Stimulated activated CD4-positive, alpha-beta T cell treated with anti-CD3 and anti-CD28 coated beads, Interleukin-4, amount 100 ng/mL, for 24 hours (primary cell): ENCODE results near the gene RYR2.
"Not testable (repeated sequence)": the region's sequence is repeated elsewhere in the genome, so short reads cannot be mapped to it uniquely, and the experiment has no call there.

ENCODE experiments used
- DNase-seq: peaks from one replicate; pipeline ENCODE4 v3.0.0-alpha.2; 2020

RYR2 gene

DNA sequence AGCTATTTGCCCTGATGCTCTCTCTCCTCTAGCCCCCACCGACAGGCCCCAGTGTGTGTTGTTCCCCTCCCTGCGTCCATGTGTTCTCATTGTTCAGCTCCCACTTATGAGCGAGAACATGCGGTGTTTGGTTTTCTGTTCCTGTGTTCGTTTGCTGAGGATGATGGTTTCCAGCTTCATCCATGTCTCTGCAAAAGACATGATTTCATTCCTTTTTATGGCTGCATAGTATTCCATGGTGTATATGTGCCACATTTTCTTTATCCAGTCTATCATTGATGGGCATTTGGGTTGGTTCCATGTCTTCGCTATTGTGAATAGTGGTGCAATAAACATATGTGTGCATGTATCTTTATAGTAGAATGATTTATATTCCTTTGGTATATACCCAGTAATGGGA is 110.0 kb downstream of the RYR2 start:
- DNase-seq = not testable (repeated sequence)

DNA sequence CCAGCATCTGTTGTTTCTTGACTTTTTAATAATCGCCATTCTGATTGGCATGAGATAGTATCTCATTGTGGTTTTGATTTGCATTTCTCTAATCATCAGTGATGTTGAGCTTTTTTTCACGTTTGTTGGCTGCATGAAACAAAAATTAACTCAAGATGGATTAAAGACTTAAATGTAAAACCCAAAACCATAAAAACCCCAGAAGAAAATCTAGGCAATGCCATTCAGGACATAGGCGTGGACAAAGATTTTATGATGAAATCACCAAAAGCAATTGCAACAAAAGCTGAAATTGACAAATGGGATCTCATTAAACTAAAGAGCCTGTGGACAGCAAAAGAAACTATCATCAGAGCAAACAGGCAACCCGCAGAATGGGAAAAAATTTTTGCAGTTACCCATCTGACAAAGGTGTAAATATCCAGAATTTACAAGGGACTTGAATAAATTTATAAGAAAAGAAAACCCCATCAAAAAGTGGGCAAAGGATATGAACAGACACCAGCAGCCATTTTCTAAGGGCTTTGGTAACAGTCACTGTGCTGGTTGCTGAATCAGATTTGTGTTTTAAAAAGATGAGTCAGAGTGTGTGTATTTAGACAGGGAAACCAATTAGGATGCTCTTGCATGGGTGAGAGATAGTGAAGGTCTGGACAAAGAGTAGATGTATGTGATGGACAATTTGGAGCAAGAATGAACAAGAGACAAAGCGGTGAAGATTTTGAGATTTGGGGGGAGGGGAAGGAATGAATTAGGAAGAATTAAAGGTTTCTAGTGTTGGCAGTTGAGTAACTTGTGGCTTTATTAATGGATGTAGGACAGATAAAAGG is 110.7 kb downstream of the RYR2 start:
- DNase-seq = no peak

DNA sequence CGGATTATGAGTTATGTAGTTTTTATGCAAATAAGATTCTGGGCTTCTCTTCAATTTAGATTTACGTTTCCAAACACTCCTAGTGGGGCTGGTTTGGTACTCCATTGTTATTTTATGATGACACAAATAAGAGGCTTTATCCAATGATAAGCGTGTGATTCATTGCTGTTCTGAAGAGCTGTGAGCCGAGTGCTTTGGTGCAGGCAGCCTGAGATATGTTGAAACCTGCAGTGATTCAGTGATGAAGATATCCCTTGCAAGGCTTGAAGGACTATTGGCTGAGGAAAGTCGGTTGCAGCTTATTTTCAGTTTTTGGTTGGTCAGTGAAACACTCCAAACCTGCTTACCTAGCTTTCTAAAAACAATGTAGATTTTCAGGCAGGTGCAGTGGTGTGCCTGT is 112.2 kb downstream of the RYR2 start:
- no peak for DNase-seq

DNA sequence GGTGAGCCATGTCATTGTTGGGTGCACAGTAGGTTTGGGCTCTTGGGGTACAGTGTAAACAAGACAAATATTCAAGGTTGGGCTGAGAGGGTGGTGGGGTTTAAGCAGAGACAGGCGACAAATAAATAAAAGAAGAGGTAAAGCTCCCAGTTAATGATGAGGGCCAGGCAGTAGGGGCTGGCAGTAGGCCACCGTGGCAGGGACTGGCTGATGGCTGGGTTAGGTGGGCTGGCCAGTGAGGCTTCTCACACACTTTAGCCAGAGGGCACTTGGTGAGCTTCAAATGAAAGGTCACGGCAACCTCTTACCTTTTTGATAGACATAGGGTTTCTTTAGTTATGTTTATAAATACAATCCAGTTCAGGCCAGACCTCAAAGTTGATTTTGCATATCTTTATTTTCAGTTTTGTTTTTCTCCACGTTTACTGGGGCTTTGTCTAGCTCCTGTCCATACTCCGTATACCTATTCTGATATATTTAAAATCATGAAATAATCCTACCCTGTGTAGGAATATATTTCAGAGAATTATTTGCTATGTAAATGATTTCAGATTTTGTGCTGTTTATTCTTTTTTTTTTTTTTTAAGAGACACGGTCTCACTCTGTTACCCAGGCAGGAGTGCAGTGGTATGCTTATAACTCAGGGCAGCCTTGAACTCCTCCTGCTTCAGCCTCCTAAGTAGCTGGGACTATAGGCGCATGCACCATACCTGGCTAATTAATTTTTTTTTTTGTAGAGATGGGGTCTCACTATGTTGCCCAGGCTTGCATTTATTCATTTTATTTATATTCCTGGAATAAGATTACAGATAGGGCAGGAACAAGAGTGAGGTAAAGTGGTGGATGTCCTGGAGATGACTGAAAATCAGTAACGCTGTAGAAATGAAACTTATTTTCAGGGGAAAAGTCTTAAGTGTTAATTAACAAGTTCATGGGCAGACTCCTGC is 122.7 kb downstream of the RYR2 start:
- DNase-seq = no peak

DNA sequence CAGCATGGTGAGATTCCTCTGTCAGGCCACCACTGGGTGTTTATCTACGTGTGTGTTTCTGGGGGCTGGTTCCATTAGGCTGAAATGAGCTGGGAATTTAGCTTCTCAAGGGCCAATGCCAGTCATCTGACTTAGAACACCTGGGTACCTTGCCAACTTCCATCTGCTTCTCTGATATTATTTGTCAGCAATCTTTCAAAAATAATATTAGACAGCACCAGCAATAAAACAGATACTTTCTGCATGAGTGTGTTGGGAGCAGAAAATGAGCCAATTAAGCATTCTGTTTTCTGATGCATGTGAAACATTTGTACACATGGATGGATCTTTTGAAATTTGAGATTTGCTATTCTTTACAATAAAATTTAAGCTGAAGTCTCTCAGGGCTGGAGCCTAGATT is 124.1 kb downstream of the RYR2 start:
- DNase-seq = no peak

DNA sequence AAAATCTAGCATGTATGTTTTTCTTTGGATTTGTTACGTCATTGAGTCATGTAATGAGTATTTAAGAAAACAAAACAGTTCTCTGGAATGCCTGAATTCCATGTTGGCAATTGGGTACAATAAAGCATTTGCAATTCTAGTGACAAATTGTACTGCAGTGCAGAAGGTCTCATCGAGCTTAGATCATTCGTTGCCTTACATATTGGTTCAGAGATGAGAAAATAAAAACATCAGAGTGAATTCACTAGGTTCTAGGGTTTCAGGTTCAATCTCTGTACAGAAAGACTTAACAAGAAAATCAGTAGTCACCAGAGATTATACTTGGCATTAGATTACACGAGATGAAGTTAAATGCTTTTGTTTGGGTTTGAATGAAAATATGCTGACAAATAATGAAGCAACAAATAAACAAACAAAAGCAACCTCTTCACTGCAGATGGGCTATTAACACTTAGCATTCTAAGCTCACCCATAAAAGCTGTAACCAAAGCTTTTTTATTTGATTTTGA is 124.7 kb downstream of the RYR2 start:
- no peak for DNase-seq

DNA sequence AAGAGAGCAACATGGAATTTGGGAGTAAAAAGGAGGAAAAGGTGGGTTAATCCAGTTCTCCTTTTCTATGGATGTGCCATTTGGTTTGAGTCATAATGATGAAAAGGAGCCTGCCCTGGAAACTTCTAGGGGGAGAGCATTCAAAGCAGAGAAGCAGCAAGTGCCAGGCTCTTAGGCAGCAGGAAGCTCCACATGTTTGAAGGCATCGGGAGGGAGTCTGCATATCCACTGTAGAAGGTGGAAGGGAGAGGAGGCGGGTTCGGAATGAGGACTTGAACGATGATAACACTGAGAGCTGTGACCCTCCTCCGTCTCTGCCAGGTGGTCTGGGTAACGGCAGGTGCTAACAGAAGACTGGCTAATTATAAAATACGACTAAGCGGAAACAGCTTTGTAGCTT is 128.2 kb downstream of the RYR2 start:
- no peak for DNase-seq

DNA sequence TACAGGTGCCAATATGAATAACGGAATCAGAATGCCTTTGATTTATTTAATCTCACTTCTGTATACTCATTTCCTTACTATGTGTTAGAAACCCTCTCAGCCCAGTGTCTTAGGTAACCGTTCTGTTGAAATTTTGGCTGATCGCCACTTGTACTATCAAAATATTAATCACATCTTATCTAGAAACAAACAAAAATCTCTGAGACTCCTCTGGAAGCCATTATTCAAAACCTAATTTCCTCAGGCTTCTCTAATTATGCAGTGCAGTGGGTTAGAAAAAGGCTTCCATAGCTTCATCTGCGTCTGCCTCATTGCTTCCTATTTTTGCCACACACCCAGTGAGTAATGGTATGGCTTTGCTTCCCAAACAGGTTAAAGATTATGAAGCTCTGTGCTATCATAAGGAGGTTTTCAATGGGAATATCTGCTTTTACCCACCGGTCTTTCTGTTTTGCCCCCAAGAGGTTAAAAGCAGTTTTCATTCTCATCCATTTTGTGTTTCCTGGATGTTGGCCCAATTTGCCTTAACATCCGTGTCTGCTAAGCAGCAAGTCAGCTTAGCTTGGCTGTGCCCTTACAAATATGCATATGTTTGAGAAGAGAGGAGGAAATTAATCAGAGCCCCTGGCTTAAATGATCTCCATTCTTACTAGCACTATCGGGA is 129.6 kb downstream of the RYR2 start:
- DNase-seq = no peak

DNA sequence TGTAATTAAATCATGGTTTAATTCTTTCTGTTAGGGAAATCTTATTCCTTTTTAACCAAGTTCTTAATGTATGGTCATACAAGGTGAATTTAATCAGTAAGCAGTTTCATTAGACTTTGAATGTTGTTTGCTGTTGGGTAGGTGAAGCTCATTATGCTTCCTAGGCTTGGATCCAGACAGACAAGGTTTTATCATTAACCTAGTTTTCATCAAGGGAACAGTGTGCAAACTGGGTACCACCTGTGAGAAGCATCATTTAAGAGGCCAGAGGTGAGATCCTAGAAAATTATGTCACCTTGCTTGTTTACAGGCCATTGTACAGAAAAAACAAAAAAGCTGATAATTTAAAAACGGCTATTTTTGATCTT is 130.1 kb downstream of the RYR2 start:
- no peak for DNase-seq

DNA sequence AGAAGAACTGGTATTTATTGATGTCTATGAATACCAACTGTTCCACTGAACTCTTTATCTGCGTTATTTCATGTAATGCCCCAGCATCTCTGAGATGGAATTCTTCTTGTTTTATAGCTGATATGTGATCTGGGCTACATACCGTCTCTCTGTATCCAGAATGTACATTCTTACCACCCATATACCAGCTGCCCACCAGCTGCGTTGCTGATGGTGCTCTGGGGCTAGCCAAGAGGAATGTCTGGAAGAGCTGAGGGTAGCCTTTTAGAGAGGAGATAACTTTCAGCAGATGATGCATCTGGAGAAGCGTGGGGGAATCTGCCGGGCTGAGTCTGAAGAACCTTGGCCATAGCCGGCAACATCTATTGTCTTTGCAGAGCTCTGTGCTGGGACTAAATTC is 137.5 kb downstream of the RYR2 start:
- no peak for DNase-seq

DNA sequence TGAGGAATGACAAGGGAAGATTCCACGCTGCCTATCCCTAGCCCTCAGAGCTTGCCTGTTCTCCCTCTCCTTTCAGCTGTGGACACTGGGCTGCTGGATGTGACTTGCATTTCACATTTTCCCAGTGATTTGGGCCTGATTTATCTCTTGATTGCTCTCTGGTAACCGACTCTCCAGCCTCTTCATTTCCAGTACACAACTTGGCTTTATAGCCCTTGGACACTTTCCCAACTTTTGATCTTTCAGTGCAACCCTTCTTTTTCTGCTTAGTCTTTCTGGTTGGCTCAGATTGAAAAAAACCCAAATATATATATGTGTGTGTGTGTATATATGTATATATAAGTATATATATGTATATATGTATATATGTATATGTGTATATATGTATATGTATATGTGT is 138.3 kb downstream of the RYR2 start:
- no peak for DNase-seq

DNA sequence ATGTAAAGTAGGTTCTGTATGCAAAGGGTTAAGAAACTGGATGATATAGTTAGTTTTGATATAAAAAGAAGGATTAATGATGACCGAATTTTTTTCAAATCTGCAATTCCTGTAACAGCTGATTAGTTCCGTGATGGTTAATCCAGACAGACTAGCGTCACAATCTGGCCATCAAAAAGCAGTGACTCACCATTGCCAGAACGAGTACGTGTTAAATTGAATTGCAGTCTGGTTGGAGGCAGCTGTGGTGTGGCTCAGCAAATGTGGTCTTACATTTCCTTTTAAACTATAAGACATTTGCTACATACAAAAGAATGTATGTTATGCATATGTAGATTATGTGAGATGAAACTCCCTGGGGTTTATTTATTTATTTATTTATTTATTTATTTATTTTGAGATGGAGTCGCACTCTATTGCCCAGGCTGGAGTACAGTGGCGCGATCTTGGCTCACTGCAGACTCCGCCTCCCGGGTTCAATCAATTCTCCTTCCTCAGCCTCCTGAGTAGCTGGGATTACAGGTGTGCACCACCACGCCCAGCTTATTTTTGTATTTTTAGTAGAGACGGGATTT is 139.8 kb downstream of the RYR2 start:
- no peak for DNase-seq

DNA sequence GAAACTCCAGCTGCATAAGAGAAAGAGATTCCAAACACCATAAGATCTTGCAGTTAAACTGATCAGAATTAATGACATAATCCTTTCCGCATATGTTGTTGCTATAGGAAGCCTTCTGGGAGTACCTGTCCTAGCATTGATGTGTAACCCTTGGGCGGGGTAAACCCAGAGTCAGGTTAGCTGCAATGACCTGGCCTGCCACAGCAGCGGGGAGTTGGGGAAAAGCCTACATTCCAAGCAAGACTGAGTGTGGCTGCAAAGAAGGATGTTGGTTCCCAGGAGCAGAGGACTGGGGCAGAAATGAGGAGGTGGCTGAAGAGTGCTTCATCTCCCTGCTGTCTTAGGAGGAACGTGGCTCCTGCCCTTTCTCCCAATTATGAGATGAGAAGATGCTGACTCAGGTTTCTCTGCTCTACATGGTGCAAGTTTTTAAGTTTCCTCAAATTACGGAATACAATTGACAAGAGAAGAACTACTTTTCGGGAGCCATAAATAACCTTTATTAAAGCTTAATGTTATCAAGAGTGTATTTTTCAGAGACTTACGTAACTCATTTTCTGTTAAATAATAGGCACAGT is 142.1 kb downstream of the RYR2 start:
- no peak for DNase-seq

DNA sequence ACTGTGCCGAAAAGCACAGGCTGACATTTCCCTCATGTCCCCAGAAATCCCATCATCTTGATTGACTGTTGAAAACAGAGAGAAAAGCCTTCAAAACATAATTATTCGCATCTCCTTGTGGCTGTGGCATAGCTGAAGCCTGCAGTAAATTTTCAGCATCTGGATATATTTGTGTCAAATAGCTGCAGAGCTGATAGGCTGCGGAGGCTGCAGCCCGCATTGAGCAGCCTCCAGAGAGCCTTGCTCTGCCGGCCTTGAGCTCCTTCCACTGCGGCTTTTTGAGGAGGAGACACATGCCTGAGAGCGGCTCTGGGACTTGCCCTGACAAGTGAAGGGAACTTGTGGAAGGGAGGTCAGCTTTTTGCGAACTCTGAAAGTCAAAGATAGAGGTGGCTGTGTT is 144.7 kb downstream of the RYR2 start:
- no peak for DNase-seq

DNA sequence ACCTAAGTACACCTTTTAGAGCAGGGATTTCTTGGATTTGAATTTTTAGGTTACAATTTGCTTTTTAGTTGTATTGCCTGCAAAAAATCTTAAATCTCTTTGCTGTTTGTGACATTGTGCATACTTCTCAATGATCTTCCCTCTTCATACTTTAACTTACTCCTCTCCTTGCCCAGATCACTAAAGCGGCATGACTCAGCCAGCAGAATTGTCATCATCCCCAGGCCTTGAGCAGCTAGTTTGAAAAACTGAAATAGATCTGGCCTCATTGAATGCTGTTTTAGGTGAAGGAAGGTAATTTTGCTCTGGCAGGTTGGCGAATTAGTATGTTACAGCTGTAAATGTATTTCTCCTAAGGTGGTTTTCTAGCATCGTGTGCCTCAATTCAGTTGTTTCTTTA is 145.9 kb downstream of the RYR2 start:
- DNase-seq = no peak

DNA sequence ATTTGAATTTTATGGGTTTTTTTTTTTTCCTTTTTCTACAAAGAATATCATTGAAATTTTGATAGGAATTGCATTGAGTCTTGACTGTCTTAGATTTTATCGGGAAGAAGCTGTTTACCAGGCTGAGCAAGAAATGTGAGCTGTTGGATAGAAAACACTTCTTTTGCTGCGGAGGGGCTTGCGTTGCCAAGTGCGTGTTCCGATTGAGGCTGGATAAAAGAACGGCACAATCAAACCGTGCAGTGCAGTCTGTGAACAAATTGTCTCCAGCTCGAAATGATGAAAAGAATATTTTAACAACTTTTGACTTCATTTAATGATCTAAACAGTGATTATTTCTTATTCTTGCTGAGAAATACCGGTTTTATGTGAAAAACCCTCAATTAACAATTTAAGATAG is 149.4 kb downstream of the RYR2 start:
- no peak for DNase-seq

DNA sequence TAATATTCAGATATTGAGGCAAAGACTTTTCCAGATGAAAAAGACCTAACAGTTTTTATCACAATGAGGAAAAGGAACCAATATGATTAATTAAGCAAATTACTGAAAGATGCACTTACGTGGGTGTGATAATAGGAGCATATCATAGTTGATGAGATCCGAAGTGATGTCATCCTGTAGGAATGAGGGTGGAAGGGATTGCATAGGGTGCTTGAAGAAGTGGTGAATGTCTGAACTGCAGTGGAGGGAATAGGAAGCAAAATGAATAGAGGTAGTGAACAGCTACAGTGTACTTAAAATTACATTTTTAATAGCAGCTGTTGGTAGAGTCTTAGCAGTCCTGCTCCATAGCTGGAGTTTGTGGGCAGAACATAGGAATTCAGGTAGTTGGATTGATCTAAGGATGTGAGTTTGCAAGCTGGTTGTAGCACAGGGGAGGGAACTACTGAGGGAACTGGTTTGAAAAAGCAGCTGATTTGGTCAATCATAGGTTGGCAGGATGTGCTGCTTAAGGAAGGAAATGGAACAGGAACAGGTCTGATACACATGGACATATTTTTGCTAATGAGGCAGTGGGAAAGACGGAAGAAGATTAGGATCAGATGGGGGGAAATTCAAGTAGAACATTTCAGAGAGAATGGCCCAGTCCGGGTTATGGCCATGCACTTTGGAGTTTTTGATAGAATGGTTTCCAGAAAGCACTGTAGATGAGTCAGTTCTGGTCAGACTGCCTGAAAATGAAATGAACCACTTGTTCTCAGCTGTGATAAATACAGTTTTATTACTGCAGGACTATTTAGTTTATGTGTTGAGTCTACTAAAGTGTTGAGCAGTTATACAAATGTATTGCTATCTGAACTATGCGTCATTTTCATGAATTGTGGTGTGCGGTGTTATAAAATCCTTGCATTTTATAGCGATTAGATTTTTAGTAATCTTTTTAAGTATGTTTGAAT is 155.8 kb downstream of the RYR2 start:
- DNase-seq = no peak

DNA sequence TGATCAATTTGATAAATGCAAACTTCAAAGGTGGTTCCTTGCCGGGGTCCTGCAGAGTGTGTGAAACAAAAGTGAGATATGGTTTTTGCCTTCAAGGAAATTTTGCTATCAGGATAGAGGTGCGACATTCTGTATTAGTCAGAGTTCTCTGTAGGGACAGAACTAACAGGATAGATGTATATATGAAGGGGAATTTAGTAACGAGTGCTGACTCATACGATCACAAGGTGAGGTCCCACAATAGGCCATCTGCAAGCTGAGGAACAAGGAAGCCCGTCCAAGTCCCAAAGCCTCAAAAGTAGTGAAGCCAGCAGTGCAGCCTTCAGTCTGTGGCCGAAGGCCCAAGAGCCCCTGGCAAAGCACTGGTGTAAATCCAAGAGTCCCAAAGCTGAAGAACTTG is 157.0 kb downstream of the RYR2 start:
- no peak for DNase-seq

DNA sequence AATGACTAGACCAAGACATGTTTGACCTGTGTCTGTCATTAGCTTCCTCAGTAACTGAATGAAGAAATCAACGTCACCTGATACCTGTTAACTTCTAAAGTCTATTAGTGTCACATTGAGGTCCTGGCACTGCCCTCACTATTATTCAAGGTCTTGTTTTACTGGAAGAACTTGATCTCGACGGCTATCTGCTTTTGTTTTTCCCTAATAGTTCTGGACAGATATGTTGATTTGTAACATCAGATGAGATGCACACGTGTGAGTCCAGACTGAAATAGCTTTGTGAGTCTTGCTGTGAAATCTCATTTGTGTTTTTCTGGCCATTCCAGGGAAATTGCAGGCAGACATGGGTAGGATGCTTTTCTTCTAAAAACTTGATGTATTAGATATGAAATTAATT is 159.2 kb downstream of the RYR2 start:
- no peak for DNase-seq

DNA sequence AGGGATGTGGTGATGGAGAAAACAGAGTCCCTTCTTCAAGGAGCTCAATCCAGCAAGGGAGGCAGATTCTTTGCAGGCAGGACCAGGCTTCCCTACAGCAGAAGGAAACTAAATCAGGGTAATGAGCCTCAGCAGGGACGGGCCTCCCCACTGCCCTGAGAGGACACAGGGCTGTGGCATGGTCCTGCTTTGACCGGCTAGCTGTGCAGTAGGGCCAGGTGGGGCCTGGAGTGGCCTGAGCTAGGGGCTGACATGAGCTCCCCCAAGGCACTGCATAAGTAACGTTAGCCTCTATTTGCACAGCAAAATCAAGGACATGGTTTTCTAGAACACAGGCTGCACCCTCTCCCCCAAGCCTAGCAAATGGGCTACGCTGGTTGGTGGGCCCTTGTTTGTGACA is 162.9 kb downstream of the RYR2 start:
- no peak for DNase-seq

DNA sequence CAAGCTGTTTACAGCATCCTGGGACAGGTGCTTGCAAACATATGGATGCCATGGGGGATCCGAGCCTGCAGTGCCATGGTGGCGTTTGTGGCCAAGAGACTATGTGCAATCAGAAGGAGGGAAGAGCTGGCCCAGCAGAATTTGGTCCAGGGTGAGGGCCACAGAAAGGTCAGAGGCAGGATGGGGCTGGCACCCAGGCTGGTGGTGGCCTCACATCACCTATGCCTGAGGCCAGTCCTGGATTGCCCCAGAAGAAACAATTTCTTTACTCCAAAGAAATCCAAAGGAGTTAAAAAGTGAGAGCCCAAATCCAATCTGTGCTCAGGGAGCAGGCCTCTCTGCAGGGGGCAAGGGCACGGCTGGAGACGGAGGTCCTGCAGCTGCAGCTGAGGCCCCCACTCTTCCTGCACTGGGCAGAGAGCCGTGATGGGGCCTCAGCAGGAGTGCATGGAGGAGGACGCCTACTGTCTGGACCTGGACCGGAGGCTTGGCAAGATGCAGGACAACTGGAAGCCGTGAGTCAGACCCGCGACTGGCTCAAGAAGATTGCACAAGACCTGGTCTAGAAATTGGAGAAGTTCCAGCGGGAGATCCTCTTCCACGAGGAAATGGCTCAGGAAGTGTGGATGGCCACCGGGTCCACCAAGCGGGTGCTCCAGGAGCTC is 163.5 kb downstream of the RYR2 start:
- DNase-seq = no peak
